Muscle of back (tissue), 11 donors: ENCODE data around the gene ABL2. TPM values are rescaled to one million over a fixed set of nuclear protein-coding genes. Genes with fewer than 3 reads are reported as not detected.

Experiments
- DNase-seq, 3 donors: peaks; one replicate each; pipeline versions ENCODE4 v3.0.0 to v3.0.0-alpha.2; 2013
- polyA plus RNA-seq, 10 donors: library from polyadenylated mRNA; unstranded; fragments of 120-200 nt; gene quantifications; one replicate each; pipeline ENCODE4 v1.2.1, GENCODE V29; 2013; ENCODE audit not compliant: insufficient read length in 10 of 10

The ABL2 gene
- polyA plus RNA-seq, 10 donors, result 6.1 to 9.5 (median 8.1) TPM

GRCh38 chr1:179052776-179053175 lies 176.7 kb downstream of the ABL2 start:
- no peak for DNase-seq

Other genes with a start within 250 kb of the ABL2 start
- 10 to 100 TPM; 27.2 to 35.5 (median 29.0) TPM for gene FAM20B, start 203.8 kb downstream of the ABL2 start, polyA plus RNA-seq
- 10 to 100 TPM; 13.2 to 19.4 (median 15.6) TPM for gene TOR3A, start 147.6 kb downstream of the ABL2 start, polyA plus RNA-seq
- gene SOAT1, start 64.1 kb upstream of the ABL2 start, polyA plus RNA-seq, result 10 to 100 TPM in 5 of 10 donors, 1 to 10 TPM in 5; 7.3 to 13.6 (median 9.8) TPM
- gene AXDND1, start 136.3 kb upstream of the ABL2 start, polyA plus RNA-seq, result under 1 TPM in 6 of 10 donors, not detected in 4; 0.08 to 0.30 (median 0.13) TPM